COLO829 (cell line): ENCODE measurements around the gene AMOTL2.

ENCODE experiments used
- DNase-seq: peaks from one replicate; pipeline ENCODE4 v3.0.0; 2012; ENCODE audit warnings: low spot score

Gene AMOTL2

GRCh38 chr3:134353171-134353825, 20.9 kb downstream of the AMOTL2 start:
- no peak for DNase-seq

- no peak for DNase-seq
Measured at GRCh38 chr3:134352031-134352671, 22.1 kb downstream of the AMOTL2 start.

GRCh38 chr3:134351427-134351826, 22.8 kb downstream of the AMOTL2 start:
- DNase-seq: no peak

- no peak for DNase-seq
Measured at GRCh38 chr3:134350861-134351311, 23.4 kb downstream of the AMOTL2 start.

- no peak for DNase-seq
Measured at GRCh38 chr3:134350266-134350665, 24.0 kb downstream of the AMOTL2 start.

- no peak for DNase-seq
Measured at GRCh38 chr3:134348524-134348923, 25.7 kb downstream of the AMOTL2 start.

- no peak for DNase-seq
Measured at GRCh38 chr3:134347551-134347950, 26.7 kb downstream of the AMOTL2 start.

GRCh38 chr3:134346744-134347143, 27.5 kb downstream of the AMOTL2 start:
- no peak for DNase-seq

GRCh38 chr3:134345202-134345601, 29.0 kb downstream of the AMOTL2 start:
- no peak for DNase-seq

- DNase-seq: no peak
Measured at GRCh38 chr3:134344560-134344959, 29.7 kb downstream of the AMOTL2 start.

- no peak for DNase-seq
Measured at GRCh38 chr3:134342259-134342658, 32.0 kb downstream of the AMOTL2 start.

- no peak for DNase-seq
Measured at GRCh38 chr3:134341389-134341788, 32.9 kb downstream of the AMOTL2 start.

- no peak for DNase-seq
Measured at GRCh38 chr3:134340982-134341365, 33.3 kb downstream of the AMOTL2 start.

- DNase-seq: no peak
Measured at GRCh38 chr3:134340362-134340981, 33.8 kb downstream of the AMOTL2 start.

- no peak for DNase-seq
Measured at GRCh38 chr3:134339913-134340312, 34.3 kb downstream of the AMOTL2 start.

- no peak for DNase-seq
Measured at GRCh38 chr3:134339331-134339730, 34.9 kb downstream of the AMOTL2 start.

GRCh38 chr3:134338516-134339261, 35.6 kb downstream of the AMOTL2 start:
- DNase-seq: no peak

GRCh38 chr3:134338201-134338512, 36.1 kb downstream of the AMOTL2 start:
- no peak for DNase-seq

GRCh38 chr3:134337511-134338200, 36.6 kb downstream of the AMOTL2 start:
- DNase-seq: no peak

- DNase-seq: no peak
Measured at GRCh38 chr3:134337071-134337482, 37.2 kb downstream of the AMOTL2 start.

GRCh38 chr3:134336587-134336986, 37.7 kb downstream of the AMOTL2 start:
- DNase-seq: no peak

GRCh38 chr3:134334901-134335280, 39.4 kb downstream of the AMOTL2 start:
- no peak for DNase-seq
